GM18507 (cell line): ENCODE data around the gene EXOSC10.
"Not testable (repeated sequence)": the region's sequence is repeated elsewhere in the genome, so short reads cannot be mapped to it uniquely, and the experiment has no call there.

Experiments
- DNase-seq: peaks from one replicate; pipeline ENCODE4 v3.0.0; 2011; ENCODE audit warnings: low read depth; ENCODE audit not compliant: insufficient read length; ENCODE audit errors: extremely low spot score
- FAIRE-seq: peaks from 2 replicates; lab custom pipeline; 2011; peaks lifted over from hg19 to GRCh38; lab: Jason Lieb, UNC

Gene EXOSC10

DNA sequence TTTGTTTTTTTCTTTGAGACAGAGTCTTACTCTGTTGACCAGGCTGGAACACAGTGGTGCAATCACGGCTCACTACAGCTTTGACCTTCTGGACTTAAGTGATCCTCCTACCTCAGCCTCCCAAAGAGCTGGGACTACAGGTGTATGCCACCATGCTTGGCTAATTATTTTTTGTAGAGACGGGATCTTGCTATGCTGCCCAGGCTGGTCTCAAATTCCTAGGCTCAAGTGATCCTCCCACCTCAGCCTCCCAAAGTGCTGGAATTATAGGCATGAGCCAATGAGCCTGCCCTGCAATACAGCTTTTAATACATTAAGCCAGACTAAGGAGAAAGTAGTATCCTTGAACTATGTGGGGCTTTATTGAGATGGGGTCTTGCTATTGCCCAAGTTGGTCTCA, 16.6 kb upstream of the EXOSC10 start:
- no peak for DNase-seq
- no peak for FAIRE-seq

DNA sequence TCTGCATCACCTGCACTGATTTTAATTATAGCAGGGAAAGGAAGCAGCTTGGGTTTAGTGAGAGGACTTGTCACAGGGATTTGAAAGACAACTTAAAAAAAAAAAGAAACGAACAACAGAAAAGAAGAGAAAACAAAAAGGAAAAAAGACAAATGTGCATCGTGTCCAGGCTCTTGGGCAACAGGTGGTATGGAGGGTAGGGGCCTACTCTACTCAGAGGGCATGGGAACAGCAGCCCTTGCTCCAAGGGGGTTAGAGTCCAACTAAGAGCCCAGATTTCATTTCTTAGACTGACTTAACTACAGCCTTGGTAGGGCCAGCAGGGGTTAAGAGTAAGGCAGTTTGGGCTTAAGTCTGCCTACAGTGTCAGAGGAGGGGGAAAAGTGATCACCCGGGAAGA, 15.3 kb upstream of the EXOSC10 start:
- no peak for FAIRE-seq

DNA sequence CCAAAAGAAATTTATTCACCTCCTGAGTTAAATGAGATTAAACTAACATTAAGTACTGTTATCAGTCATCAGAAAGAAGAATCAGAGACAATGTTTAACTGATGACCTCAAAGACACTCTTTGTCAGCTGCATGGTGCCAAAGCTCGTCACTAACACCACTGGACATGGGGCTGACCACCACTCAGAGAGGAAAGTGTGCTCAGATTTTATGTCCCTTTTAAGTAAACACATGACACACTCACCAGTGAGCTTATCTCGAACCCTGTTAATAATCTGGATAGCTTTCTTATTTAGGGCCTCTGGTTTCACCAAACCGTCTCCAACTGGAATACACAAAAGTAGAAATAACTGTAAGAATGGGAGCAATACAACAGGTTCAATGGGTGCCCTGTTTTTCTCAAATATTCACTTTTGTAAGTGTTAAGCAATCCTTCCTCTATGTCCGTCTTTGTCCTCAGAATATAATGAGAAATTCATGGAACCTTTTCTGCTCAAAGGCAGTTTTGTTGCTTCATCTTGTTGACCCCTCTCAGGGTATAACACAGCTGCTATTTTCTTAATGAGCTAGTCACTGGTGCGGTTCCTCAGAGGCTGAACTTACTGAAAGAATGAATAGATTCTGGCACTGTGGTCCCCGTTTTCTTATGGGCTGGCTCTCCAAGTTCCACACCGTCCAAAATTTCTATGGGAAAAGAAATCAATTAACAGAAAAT, 9.5 kb upstream of the EXOSC10 start:
- FAIRE-seq: no peak
- no peak for DNase-seq

More for the DNA sequence above, 15.3 kb upstream of the EXOSC10 start:
- no peak for DNase-seq

DNA sequence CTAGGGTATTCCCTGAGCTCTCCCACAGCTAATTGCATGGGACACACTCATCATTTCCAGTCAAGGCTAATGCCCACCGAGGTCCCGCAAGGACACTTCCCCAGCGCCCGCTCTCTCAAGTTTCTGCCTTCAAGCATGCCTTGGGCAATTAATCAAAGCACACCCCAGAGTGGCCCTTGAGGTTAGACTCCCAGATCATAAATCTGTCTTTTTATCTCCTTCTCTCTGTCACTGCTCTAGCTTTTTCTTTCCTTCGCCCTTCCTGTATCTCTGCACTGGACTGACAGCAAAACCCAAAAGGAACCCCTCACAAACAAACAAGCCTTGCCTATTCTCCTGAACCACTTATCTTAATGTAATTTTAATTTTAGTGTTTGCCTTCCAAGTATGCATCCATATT, 7.9 kb upstream of the EXOSC10 start:
- FAIRE-seq (no peak), DNase-seq (no peak)

DNA sequence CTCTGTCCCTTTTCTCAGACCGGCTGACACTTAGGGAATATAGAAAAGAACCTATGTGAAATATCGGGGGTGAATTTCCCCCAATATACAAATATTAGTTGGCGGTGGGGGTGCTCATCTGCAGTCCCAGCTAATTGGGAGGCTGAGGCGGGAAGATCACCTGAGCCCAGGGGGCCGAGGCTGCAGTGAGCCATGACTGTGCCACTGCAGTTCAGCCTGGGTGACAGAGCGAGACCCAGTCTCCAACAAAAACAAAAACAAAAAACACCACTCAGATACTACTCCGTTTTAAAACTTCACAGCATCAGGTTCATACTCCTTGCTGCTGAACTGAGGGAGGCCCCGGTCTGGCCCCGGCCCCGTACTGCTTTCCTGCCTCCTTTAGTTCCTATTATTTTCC, 5.9 kb upstream of the EXOSC10 start:
- FAIRE-seq: no peak
- no peak for DNase-seq

DNA sequence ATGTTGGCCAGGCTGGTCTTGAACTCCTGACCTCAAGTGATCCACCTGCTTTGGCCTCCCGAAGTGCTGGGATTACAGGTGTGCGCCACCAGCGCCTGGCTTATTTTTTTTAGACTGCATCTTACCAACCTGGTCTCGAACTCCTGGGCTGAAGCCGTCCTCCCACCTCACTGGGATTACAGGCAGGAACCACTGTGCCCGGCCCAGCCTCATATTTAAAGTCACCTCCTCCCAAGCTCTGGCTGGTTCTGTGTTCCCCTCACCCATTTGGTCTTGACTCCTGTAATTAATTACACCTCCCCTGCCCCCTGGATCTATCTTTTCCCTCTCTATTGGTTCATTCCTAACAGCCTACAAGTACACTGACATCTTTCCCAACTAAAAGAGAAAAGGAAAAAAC, 1.7 kb upstream of the EXOSC10 start:
- FAIRE-seq (no peak), DNase-seq (no peak)

DNA sequence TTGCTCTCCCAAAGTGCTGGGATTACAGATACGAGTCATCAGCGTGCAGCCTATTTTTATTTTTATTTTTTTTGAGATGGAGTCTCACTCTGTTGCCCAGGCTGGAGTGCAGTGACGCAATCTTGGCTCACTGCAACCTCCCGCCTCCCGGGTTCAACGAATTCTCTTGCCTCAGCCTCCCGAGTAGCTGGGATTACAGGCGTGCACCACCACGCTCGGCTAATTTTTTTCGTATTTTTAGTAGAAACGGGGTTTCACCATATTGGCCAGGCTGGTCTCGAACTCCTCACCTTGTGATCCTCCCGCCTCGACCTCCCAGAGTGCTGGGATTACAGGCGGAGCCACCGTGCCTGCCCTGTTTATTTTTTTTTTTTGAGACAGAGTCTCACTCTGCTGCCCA, 1.1 kb upstream of the EXOSC10 start:
- not testable (repeated sequence) for FAIRE-seq, DNase-seq

DNA sequence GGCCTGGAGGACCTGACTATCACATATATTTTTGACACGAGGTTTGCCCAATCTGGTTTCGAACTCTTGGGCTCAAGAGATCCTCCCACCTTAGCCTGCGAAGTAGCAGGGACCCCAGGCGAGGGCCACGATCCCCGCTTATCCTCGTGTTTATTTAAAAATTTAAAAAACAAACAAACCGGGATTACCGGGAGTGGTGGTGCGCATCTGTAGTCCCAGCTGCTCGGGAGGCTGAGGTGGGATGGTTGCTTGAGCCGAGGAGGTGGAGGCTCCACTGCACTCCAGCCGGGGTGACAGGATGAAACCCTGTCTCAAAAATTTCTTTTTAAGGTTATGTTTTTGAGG, 452 bp upstream of the EXOSC10 start:
- FAIRE-seq: no peak

DNA sequence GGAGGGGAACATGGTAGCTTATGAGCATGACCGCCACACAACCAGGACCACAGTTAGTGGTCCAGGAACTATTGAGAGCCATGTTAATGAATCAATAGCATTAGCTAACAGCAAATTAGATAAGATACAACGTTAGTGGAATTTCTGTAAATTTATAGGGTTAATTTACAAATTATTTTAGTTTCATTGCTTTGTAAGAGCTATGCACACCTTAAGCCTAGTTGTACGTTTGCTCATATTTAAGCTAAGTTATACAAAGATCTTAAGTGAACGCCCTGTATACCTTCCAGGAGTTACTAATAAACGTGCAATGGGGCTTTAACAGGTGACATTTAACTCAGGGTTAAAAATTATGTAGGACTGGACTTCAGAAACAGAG, 749 bp downstream of the EXOSC10 start:
- DNase-seq: no peak
- no peak for FAIRE-seq

More for the DNA sequence above, 452 bp upstream of the EXOSC10 start:
- no peak for DNase-seq

DNA sequence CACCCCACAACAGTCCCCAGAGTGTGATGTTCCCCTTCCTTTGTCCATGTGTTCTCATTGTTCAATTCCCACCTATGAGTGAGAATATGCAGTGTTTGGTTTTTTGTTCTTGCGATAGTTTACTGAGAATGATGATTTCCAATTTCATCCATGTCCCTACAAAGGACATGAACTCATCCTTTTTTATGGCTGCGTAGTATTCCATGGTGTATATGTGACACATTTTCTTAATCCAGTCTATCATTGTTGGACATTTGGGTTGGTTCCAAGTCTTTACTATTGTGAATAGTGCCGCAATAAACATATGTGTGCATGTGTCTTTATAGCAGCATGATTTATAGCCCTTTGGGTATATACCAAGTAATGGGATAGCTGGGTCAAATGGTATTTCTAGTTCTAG, 15.9 kb downstream of the EXOSC10 start:
- not testable (repeated sequence) for DNase-seq, FAIRE-seq

DNA sequence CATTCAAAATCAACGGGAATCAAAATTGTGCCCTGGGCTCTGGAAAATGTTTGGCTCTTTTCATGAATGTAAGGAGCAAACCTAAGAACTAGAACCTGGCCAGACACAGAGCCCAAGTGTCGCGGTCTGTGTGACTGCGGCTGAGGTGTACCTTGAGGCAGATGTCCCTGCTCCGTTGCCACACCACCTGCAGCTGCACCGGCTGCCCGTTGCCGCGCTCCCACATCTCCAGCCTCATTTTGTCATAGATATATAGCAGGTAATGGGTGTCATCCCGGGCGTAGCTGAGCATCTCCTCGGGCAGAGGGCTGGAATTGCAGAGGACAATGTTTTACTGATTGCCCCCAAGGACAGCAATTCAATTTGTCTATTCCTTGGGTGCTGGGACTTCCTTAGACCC, 18.7 kb downstream of the EXOSC10 start:
- no peak for FAIRE-seq
- DNase-seq: no peak

DNA sequence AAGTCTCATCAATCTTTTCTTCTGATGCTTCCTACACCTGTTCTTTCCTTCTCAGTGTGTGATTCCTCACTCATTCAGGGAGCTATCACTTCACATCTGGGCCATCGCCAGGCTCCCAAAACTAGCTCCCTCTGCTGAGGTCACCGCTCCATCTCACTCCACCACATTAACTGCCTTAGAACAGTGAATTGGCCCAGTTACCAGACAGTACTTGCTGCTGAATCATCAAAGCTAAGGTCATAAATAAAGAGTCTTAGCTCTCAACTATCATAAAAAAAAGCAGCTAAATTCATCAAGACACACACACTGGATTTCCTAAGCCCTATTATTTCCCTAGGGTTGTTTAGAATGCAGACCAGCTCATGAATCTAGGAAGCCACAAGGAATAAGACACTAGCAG, 21.0 kb downstream of the EXOSC10 start:
- DNase-seq (no peak), FAIRE-seq (no peak)

DNA sequence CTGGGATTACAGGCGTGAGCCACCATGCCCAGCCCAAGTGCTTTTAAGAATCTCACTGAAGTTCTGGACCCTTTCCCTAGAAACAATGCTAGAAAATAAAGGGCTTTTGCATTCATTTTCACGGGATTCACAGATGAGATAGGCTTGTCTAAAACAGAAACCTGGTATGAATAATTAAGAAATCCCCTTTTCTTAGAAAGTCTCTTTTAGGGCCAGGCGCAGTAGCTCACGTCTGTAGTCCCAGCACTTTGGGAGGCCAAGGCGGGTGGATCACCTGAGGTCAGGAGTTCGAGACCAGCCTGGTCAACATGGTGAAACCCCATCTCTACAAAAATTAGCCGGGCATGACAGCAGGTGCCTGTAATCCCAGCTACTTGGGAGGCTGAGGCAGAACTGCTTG, 26.3 kb downstream of the EXOSC10 start:
- FAIRE-seq, DNase-seq: not testable (repeated sequence)

DNA sequence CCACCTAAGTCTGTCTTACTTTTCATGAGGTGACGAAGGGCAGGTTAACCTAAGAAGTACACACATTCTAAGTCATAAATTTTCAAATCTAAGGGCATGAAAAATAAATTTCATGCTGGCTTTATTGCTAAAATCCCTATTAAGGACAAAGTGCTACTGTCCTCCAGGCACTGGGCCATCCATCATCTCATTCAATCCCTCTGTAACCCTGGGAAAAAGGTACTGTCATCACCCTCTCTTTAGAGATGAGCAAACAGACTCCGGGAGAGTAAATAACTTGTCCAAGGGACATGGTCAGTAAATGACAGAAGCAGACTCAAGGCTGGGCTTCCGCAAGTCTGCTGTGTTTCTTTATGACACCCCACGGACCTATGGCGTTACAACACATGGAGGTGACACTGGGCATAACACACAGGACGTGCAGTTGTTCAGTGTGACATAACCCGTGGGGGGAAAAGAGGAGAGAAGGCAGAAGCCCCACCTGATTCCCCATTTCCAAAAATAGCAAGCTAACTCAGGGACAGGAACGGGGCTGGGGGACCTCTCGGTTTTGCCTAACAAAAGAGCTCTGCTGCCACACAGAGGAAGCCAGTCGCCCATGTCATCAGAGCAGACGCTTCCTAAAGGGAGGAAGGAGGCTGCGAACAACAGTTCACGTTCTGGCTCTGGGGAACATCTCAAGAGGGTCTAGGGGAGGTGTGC, 27.3 kb downstream of the EXOSC10 start:
- DNase-seq (no peak), FAIRE-seq (no peak)

DNA sequence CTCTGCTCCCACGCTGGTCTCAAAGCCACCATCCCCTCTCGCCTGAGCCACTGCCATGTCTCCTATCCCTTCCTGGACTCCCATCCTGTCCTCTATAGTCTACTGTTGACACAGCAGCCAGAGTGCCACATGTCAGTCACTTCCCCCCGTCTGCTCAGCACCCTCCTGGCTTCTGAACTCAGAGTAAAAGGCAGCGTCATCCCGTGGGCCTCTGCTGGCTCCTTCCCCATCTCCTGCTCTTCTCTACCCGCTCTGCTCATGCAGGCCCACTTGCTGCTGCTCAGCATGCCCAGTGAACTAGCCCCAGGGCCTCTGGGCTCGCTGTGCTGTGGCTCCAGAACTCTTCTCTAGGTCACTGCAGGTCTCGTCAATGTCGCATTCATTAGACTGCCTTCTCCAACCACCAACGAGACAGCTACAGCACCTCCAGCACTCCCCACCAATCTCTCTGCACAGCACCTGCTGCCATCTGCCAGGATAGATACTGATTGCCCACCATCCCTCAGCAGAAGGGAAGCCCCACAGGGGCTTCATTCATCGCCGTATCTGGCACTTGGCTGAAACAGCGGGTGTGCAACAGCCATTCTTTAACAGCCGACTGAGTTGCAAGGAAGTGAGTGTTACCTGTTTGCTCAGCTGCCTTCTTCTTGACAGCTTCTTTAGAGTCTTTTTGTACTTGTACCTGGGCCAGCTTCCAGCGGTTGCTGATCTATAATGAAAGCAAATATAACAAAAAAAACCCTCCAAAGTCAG, 28.0 kb downstream of the EXOSC10 start:
- FAIRE-seq (no peak), DNase-seq (no peak)

DNA sequence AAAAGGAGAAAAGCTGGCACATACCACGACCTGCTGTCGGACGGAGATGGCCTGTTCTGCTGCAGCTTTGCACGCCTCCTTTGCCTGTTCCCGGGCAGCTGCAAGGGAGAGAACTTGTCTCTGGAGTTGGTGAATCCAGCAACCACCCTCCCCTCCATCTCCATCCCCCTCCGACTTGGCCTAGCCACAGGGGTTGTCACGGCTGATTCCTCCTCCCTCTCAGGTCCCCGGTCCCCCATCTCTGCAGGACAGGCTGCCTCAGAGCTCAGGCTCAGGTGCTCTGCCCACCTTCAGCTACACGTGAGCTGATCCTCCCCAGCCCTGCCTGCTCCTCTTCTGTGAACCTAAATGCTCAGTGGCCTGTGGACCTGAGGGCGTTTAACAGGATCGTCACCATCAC, 28.8 kb downstream of the EXOSC10 start:
- FAIRE-seq: no peak
- DNase-seq: no peak

DNA sequence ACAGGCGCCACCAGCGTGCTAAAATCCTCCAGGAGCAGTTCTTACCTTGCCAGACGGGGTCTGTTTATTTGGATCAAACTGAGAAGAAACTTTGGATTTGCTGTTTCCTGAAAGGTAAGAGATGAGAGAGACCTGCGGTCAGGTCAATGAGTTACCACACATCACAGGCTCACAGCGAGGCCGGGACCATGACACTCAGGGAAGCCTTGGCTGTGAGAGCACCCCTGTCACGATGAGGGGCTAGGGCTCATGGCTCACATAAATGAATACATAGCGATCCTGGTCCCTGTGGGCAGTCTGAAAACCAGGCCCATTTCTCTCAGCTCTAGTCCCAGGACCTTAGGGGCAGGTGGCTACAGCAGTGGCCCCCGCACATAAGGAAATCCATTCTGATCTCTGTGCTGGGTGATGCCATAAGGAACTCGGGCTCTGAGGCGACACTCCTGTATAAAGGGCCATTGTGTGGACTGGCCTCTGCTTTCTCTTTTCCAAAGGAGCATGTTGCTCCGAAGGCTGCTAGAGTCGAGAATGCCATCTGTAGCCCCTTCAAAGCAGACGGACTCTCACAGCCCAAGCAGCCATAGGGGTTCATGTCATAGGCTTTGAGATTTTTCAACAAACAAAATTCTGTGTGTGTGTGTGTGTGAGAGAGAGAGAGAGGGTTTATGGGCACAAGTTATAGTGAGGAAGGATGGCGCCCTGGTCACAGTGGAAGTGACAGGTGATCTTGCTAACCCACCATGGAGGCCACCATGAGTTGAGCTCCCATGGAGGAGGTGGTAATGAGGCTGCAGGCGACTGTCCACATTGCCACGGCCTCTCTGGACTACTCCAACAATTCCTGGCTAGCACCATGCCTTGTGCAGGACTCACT, 30.8 kb downstream of the EXOSC10 start:
- no peak for FAIRE-seq
- DNase-seq: no peak

DNA sequence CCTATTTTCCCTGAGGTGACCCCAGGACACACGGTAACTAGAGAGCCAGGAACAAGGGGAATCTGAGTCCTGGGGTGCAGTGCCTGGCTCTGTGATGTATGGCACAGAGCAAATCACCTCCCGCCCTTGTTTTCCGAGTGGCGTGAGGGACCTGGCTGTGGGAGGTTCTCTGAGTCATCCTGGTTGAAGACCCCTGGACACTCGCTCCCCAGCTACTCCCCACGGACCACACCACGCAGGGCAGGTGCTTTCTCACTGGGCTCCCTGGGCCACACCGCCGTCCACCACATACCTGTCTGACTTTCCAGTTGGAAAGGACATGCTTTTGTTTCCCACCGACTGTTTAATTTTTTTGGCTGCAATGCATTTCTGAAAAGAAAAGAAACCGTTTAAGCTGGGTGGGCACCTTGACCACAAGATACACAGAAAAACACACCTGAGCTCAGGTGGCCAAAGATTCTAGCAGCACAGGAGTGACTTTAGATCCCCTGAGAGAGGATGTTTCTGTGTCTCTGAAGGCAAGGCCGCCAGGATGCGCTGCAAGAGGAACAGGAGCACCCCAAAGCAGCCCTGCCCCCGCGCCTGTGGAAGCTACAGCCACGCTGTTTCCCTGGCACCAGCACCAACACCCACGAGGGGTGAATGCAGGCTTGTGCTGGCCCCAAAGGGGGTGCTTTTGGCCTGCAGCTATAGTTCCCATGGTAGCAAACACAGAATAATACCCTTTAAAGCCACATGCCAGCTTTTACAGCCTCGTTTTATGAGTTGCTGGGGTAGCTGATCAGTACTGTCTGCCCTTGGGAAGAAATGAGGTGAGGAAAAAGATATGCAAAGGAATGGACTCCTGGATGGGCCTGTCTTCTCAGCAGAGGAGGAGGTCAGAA, 31.7 kb downstream of the EXOSC10 start:
- FAIRE-seq: no peak

DNA sequence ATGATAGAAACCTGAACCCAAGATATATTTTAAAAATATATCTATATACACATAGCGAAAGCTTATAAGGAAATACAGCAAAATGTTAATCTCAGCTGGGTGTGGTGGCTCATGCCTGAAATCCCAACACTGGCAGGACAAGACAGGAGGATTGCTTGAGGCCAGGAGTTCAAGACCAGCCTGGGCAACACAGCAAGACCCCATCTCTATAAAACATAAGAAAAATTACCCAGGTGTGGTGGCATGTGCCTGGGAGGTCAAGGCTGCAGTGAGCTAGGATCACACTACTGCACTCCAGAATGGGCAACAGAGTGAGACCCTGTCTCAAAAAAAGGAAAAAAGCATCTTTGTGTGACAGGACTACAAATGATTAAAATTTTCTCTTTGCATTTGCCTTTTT, 33.9 kb downstream of the EXOSC10 start:
- DNase-seq: no peak
- FAIRE-seq: no peak

More for the DNA sequence above, 31.7 kb downstream of the EXOSC10 start:
- no peak for DNase-seq
